Mesendoderm (in vitro differentiated cells): ENCODE results near the gene EIF5AL1.
"Not testable (repeated sequence)": the region's sequence is repeated elsewhere in the genome, so short reads cannot be mapped to it uniquely, and the experiment has no call there.

Source experiments
- DNase-seq: peaks from one replicate; pipeline ENCODE4 v3.0.0; 2013
- H2AK5ac ChIP-seq: 2 replicates; pipeline ENCODE4 v1.6.1; 2013; ENCODE audit warnings: low read length, inconsistent platforms
- H2BK120ac ChIP-seq: 2 replicates; pipeline ENCODE4 v1.6.1; 2013; ENCODE audit warnings: low read depth, mild to moderate bottlenecking, low read length, moderate library complexity, mixed read lengths
- H2BK15ac ChIP-seq: replicated peaks from 2 replicates; pipeline ENCODE4 v1.6.1; 2013; ENCODE audit warnings: low read depth, mild to moderate bottlenecking, moderate library complexity
- H2BK5ac ChIP-seq: 2 replicates; pipeline ENCODE4 v1.6.1; 2013; ENCODE audit warnings: low read length, inconsistent platforms
- H3K18ac ChIP-seq: 2 replicates; pipeline ENCODE4 v1.6.1; 2013; ENCODE audit warnings: mild to moderate bottlenecking, low read length, mixed read lengths
- H3K23ac ChIP-seq: one replicate; pipeline ENCODE4 v1.6.1; 2013; ENCODE audit warnings: low read length
- H3K27ac ChIP-seq: 2 replicates; pipeline ENCODE4 v1.5.1; 2013; ENCODE audit warnings: low read depth, mild to moderate bottlenecking, inconsistent platforms, low read length, moderate library complexity
- H3K27me3 ChIP-seq: 2 replicates; pipeline ENCODE4 v1.6.1; 2013; ENCODE audit warnings: low read length, control low read depth, mild to moderate bottlenecking, inconsistent platforms; ENCODE audit not compliant: insufficient read depth, poor library complexity
- H3K36me3 ChIP-seq: 2 replicates; pipeline ENCODE4 v1.6.1; 2013; ENCODE audit warnings: low read length, inconsistent platforms; ENCODE audit not compliant: control insufficient read depth, insufficient read depth
- H3K4ac ChIP-seq: one replicate; pipeline ENCODE4 v1.6.1; 2013; ENCODE audit warnings: low read depth, mild to moderate bottlenecking, low read length, moderate library complexity
- H3K4me1 ChIP-seq: 2 replicates; pipeline ENCODE4 v1.6.1; 2013; ENCODE audit warnings: low read depth, low read length, inconsistent platforms; ENCODE audit not compliant: control insufficient read depth
- H3K4me2 ChIP-seq: 2 replicates; pipeline ENCODE4 v1.6.1; 2013; ENCODE audit warnings: low read length
- H3K4me3 ChIP-seq: 2 replicates; pipeline ENCODE4 v1.5.1; 2013; ENCODE audit warnings: mild to moderate bottlenecking, low read length
- H3K56ac ChIP-seq: one replicate; pipeline ENCODE4 v1.6.1; 2013; ENCODE audit warnings: low read length
- H3K79me1 ChIP-seq: 2 replicates; pipeline ENCODE4 v1.6.1; 2013; ENCODE audit warnings: low read length, inconsistent platforms
- H3K79me2 ChIP-seq: 2 replicates; pipeline ENCODE4 v1.6.1; 2013; ENCODE audit warnings: mild to moderate bottlenecking, low read length; ENCODE audit not compliant: control insufficient read depth, insufficient read depth
- H3K9ac ChIP-seq: 2 replicates; pipeline ENCODE4 v1.6.1; 2013; ENCODE audit warnings: low read length, inconsistent platforms
- H4K5ac ChIP-seq: one replicate; pipeline ENCODE4 v1.6.1; 2013; ENCODE audit warnings: low read length
- H4K8ac ChIP-seq: one replicate; pipeline ENCODE4 v1.6.1; 2013; ENCODE audit warnings: low read depth, mild to moderate bottlenecking, control low read depth, low read length, moderate library complexity
- WGBS: extraction: QIAGEN DNeasy Blood & Tissue Kit; methylation state at CpG from one replicate; pipeline ENCODE4 v1.1.7; 2013; ENCODE audit warnings: low lambda C conversion rate, missing lambda C conversion rate; ENCODE audit not compliant: insufficient coverage; ENCODE audit errors: extremely low coverage; 5-methylcytosine and 5-hydroxymethylcytosine counted together

The EIF5AL1 gene

DNA sequence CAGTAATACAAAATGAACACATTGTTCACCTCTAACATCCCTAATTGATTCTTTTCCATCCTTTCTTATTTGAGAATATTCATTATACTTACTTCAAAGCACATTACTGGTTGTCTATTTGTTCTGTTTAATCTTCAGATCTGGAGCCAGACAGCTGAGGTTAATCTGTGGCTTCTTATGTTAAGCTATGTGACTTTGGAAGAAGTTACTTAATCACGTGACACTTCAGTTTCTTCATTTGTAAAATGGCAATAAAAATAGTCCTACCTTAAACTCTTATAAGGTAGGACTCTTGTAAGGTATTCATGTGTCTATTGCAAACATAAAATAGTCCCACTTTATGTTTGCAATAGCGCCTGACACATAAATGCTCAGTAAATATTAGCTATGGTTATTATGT lies 34.8 kb downstream of the EIF5AL1 start:
- not testable (repeated sequence) for H2AK5ac ChIP-seq, H3K4me3 ChIP-seq, H2BK15ac ChIP-seq, H2BK120ac ChIP-seq, H3K4me1 ChIP-seq, H3K9ac ChIP-seq, H3K36me3 ChIP-seq, H3K27me3 ChIP-seq, H2BK5ac ChIP-seq, H3K18ac ChIP-seq, H3K4ac ChIP-seq, H3K56ac ChIP-seq, H3K4me2 ChIP-seq, DNase-seq, H3K23ac ChIP-seq, H3K27ac ChIP-seq, H3K79me1 ChIP-seq, H4K5ac ChIP-seq, H3K79me2 ChIP-seq, H4K8ac ChIP-seq
- WGBS, result no CpG with 5 or more reads among the region's 2 CpGs

DNA sequence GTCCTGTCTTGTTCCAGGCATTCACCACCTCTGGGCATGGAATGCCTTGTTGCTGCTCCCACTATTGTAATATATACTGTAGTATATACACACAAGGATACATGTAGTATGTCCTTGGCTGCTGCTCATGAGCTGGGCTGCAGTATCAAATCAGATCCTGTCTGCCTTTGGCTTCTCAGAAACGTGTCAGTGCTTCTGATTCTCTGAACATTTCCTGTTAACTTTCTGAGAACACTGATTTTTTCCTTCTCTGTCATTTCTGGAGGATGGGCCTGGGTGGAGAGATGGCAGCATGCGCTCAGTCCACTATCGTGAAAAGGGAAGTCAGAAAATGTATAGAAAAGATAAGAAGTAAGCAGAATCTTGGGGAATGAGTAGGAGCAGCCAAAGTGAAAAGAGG lies 35.6 kb downstream of the EIF5AL1 start:
- Histone ChIP-seq H4K5ac (no peak overlapping the region), H3K4ac (no peak overlapping the region), H2BK5ac (no peak overlapping the region), H3K4me2 (no peak overlapping the region), H2AK5ac (no peak overlapping the region), H3K23ac (no peak overlapping the region), H3K79me2 (no peaks in the 10 kb centered on the region), H3K18ac (no peak overlapping the region), H3K27ac (no peak overlapping the region), H3K27me3 (no peaks in the 10 kb centered on the region), H4K8ac (no peak overlapping the region), H3K56ac (no peak overlapping the region), H2BK120ac (no peak overlapping the region), H3K9ac (no peak overlapping the region), H3K36me3 (no peaks in the 10 kb centered on the region), H3K4me1 (no peaks in the 10 kb centered on the region), H2BK15ac (no peak overlapping the region), H3K79me1 (no peaks in the 10 kb centered on the region), H3K4me3 (no peak overlapping the region)
- WGBS, result no CpG with 5 or more reads among the region's 3 CpGs
- DNase-seq, result no peak

DNA sequence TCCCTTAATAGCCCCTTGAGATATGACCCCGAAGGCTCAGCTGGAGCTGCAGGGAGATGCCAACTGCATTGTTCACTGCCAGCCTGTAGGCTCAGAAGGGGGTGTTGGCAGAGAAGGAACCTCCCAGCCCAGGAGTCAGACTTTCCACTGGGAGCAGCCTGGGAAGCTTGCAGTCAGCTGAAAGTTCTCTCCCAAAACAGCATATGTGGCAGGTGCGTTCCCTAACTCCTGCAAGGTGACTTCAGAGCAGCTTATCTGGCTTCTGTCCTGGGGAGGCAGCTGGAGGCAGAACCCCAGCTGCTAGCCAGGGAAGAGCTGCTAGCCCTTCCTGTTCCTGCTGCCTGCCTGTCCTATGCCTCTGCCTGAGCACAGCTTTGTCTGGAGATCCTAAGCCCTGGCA lies 39.8 kb downstream of the EIF5AL1 start:
- no peaks in the 10 kb centered on the region for H3K79me1 ChIP-seq
- no peak overlapping the region for H2BK5ac ChIP-seq
- H3K27me3 ChIP-seq, result no peaks in the 10 kb centered on the region
- H3K56ac ChIP-seq, result no peak overlapping the region
- no peak overlapping the region for H2BK15ac ChIP-seq
- H3K4me2 ChIP-seq, result no peak overlapping the region
- no peak overlapping the region for H3K9ac ChIP-seq
- H3K36me3 ChIP-seq, result no peaks in the 10 kb centered on the region
- no CpG with 5 or more reads among the region's 2 CpGs for WGBS
- no peaks in the 10 kb centered on the region for H3K79me2 ChIP-seq
- no peak overlapping the region for H3K27ac ChIP-seq
- H3K4me3 ChIP-seq, result no peak overlapping the region
- no peak overlapping the region for H3K23ac ChIP-seq
- no peak overlapping the region for H3K4ac ChIP-seq
- DNase-seq, result no peak
- no peak overlapping the region for H4K8ac ChIP-seq
- no peak overlapping the region for H4K5ac ChIP-seq
- no peaks in the 10 kb centered on the region for H3K4me1 ChIP-seq
- no peak overlapping the region for H3K18ac ChIP-seq
- H2AK5ac ChIP-seq, result no peak overlapping the region
- no peak overlapping the region for H2BK120ac ChIP-seq

DNA sequence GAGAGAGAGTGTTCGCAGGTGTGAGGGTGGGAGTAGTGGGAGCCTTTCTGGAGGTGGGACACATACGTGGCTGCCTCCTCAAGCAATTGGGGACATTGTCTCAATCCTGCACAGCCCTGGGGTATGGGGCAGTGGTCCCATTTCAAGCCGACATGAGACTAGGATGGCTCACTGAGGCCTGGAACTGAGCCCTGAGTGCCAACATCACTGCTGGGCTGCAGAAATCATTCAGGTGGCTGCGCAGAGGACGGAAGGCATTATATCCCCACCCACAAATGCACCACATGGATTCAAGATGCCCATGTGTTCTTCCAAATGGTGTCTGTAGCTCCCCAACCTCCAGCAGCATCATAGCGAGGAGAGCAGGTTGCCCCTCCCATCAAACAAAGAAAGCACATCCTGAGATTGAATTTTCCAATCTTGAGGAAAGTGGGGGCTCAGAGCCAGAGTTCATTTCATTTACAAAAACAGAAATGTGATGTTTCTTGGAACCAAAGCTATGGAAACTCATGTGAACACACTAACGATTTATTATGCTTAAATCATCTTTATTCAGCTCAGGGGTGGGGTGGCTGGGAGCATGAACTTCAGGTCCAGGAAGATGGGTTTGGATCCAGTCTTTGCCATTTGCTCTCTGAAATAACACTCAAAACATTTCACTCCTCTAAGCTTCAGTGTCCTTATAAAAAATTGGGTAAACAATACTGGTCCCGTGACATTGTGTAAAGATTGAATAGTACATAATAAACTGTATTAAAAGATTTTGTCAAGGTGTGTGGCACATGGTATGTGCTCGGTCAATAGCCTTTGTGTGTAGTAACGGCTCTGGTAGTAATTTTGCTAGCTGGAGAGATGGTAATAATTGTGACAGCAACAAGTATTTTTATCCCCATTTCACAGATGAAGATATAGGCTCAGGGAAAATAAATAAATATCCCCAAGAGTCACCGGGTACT lies 43.3 kb downstream of the EIF5AL1 start:
- H3K79me2 ChIP-seq, result no peaks in the 10 kb centered on the region
- no peak overlapping the region for H4K8ac ChIP-seq
- no peaks in the 10 kb centered on the region for H3K4me1 ChIP-seq
- no peak overlapping the region for H3K4me3 ChIP-seq
- H3K27me3 ChIP-seq, result no peaks in the 10 kb centered on the region
- H3K4ac ChIP-seq, result no peak overlapping the region
- no CpG with 5 or more reads among the region's 11 CpGs for WGBS
- H2BK15ac ChIP-seq, result no peak overlapping the region
- H3K4me2 ChIP-seq, result no peak overlapping the region
- H4K5ac ChIP-seq, result no peak overlapping the region
- H3K36me3 ChIP-seq, result no peaks in the 10 kb centered on the region
- H2AK5ac ChIP-seq, result no peak overlapping the region
- H2BK120ac ChIP-seq, result no peak overlapping the region
- H3K9ac ChIP-seq, result no peak overlapping the region
- no peak overlapping the region for H3K56ac ChIP-seq
- no peaks in the 10 kb centered on the region for H3K79me1 ChIP-seq
- no peak overlapping the region for H3K27ac ChIP-seq
- no peak overlapping the region for H2BK5ac ChIP-seq
- DNase-seq, result no peak
- H3K18ac ChIP-seq, result no peak overlapping the region
- no peak overlapping the region for H3K23ac ChIP-seq

DNA sequence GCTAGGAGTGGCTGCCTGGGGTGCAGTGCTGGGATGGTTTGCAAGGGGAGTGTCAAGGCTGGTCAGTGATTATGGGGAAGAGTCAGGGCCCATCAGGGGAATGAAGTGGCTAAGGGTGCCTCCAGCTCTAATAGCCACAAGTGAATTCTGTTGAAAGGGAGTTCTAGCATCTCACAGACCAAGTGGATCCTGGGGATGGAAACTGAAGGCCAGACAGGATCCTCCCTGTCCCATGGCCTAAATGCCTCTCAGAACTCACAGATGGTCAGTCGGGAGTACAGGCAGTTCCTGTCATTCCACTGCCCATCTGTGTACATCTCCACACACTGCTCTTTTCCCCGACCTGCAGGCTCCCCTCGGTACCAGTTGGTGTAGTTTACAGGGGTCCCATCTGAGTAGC lies 44.6 kb downstream of the EIF5AL1 start:
- H4K8ac ChIP-seq, H2BK5ac ChIP-seq, H3K27ac ChIP-seq, H3K4ac ChIP-seq, H3K23ac ChIP-seq, H3K4me1 ChIP-seq, H3K79me1 ChIP-seq, H3K4me2 ChIP-seq, H3K27me3 ChIP-seq, H2BK120ac ChIP-seq, H3K56ac ChIP-seq, H3K36me3 ChIP-seq, H3K18ac ChIP-seq, H2AK5ac ChIP-seq, H3K4me3 ChIP-seq, H3K79me2 ChIP-seq, DNase-seq, H4K5ac ChIP-seq, H3K9ac ChIP-seq, H2BK15ac ChIP-seq: not testable (repeated sequence)
- WGBS, result no CpG with 5 or more reads among the region's 3 CpGs

DNA sequence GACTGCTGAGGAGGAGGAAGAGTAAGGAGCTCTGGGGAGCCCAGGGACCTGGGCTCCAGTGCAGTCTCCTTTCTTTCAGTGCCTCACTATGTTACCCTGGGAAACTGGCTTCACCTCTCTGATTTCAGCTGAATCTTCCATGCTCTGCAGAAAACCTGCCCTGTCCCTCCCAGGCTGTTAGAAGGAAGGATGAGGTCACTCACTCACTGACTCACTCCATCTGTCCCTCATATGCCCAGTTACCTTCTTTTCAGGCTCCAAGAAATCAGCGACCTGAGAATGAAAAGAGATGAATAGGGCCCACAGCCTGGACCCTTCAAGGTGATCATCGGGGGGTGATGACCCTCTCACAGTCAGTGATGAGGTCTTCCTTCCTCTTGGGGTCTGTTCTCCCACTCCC lies 47.4 kb downstream of the EIF5AL1 start:
- H2BK15ac ChIP-seq, result no peak overlapping the region
- H3K79me2 ChIP-seq, result no peaks in the 10 kb centered on the region
- no CpG with 5 or more reads among the region's 2 CpGs for WGBS
- H2BK120ac ChIP-seq, result no peak overlapping the region
- no peak overlapping the region for H2AK5ac ChIP-seq
- H3K23ac ChIP-seq, result no peak overlapping the region
- H3K27ac ChIP-seq, result no peak overlapping the region
- H4K8ac ChIP-seq, result no peak overlapping the region
- H3K4me2 ChIP-seq, result no peak overlapping the region
- no peaks in the 10 kb centered on the region for H3K27me3 ChIP-seq
- no peak overlapping the region for H4K5ac ChIP-seq
- H2BK5ac ChIP-seq, result no peak overlapping the region
- H3K79me1 ChIP-seq, result no peaks in the 10 kb centered on the region
- H3K18ac ChIP-seq, result no peak overlapping the region
- no peak overlapping the region for H3K4me3 ChIP-seq
- no peaks in the 10 kb centered on the region for H3K36me3 ChIP-seq
- no peak overlapping the region for H3K56ac ChIP-seq
- no peak overlapping the region for H3K9ac ChIP-seq
- no peak overlapping the region for H3K4ac ChIP-seq
- H3K4me1 ChIP-seq, result no peaks in the 10 kb centered on the region
- DNase-seq, result peak; percentile 5
